GM13976 (cell line): ENCODE data around the gene PLLP.
A peak's percentile ranks its signal among the peaks of the same experiment; 100 is the strongest.
"Not testable (repeated sequence)": the region's sequence is repeated elsewhere in the genome, so short reads cannot be mapped to it uniquely, and the experiment has no call there.

Experiments
- DNase-seq: peaks from one replicate; pipeline ENCODE4 v3.0.0; 2012; ENCODE audit warnings: low spot score
- CTCF ChIP-seq: IDR thresholded peaks from 2 replicates; pipeline ENCODE4 v1.5.1; 2012; ENCODE audit warnings: borderline replicate concordance, mild to moderate bottlenecking; ENCODE audit not compliant: insufficient read depth; ENCODE audit errors: extremely low read depth, missing control alignments, control extremely low read depth
- in situ Hi-C: fragments of 300-500 bp; cut with MboI; formaldehyde crosslinking; loops from one replicate; pipeline ENCODE4 v1.12.0; 2022; ENCODE audit warnings: low sequenced_read_pairs, mixed read lengths, inconsistent platforms; ENCODE audit not compliant: unreplicated experiment

The PLLP gene

GRCh38 chr16:57276596-57276995, 7.9 kb downstream of the PLLP start:
- in situ Hi-C loops, result no loop called here
- TF ChIP-seq CTCF, result no peak
- no peak for DNase-seq

- in situ Hi-C loops, DNase-seq: not testable (repeated sequence)
These were observed 8.5 kb downstream of the PLLP start for GRCh38 chr16:57275946-57276345.

- in situ Hi-C loops, result no loop called here
- DNase-seq, result no peak
- TF ChIP-seq CTCF, result no peak
These were observed 10.6 kb downstream of the PLLP start for GRCh38 chr16:57273826-57274225.

GRCh38 chr16:57273359-57273758, 11.1 kb downstream of the PLLP start:
- no peak for TF ChIP-seq CTCF
- in situ Hi-C loops, result no loop called here
- no peak for DNase-seq

GRCh38 chr16:57271867-57272495, 12.5 kb downstream of the PLLP start:
- in situ Hi-C loops, result no loop called here
- no peak for DNase-seq
- no peak for TF ChIP-seq CTCF

GRCh38 chr16:57271063-57271345, 13.5 kb downstream of the PLLP start:
- TF ChIP-seq CTCF, result no peak
- DNase-seq, result no peak
- in situ Hi-C loops, result no loop called here

GRCh38 chr16:57270221-57271062, 14.0 kb downstream of the PLLP start:
- TF ChIP-seq CTCF, result no peak
- in situ Hi-C loops, result no loop called here
- DNase-seq, result peak; percentile 29
